Stomach (tissue), 4 donors: ENCODE data around the gene TMA7B.

Experiments
- CTCF ChIP-seq, 7 experiments: fragments of 450-650 bp in 4 of 7; fragments of 200-600 bp in 3 of 7; sonication (generic) in 3 of 7; IDR thresholded peaks; one replicate each; pipeline ENCODE4 v1.5.1; 2016 to 2019; ENCODE audit warnings: antibody characterized with exemption in 7 of 7, control low read depth in 2 of 7, mild to moderate bottlenecking in 1 of 7
- EP300 ChIP-seq: sonication (generic); formaldehyde crosslinking; IDR thresholded peaks from one replicate; pipeline ENCODE4 v1.6.1; 2017; ENCODE audit warnings: antibody characterized with exemption
- POLR2A ChIP-seq, 4 donors: fragments of 450-650 bp; IDR thresholded peaks; one replicate each; pipeline ENCODE4 v1.6.1; 2016; ENCODE audit warnings: antibody characterized with exemption in 4 of 4, control low read depth in 2 of 4, mild to moderate bottlenecking in 1 of 4, moderate library complexity in 1 of 4
- POLR2AphosphoS5 ChIP-seq, 3 donors: sonication (generic); formaldehyde crosslinking; IDR thresholded peaks; one replicate each; pipeline ENCODE4 v1.6.1; 2016; ENCODE audit warnings: antibody characterized with exemption in 3 of 3

GRCh38 chr22:39925273-39925672 lies 34.9 kb upstream of the TMA7B start:
- no peak for TF ChIP-seq CTCF (IDR thresholded peaks at IDR 0.05)
- no peak for TF ChIP-seq POLR2AphosphoS5 (IDR thresholded peaks at IDR 0.05)
- TF ChIP-seq POLR2A (IDR thresholded peaks at IDR 0.05), result no peak
- TF ChIP-seq EP300, result no peak
